Mucosa of descending colon (tissue), 3 donors: ENCODE data around the gene PRPF39. TPM values are rescaled to one million over a fixed set of nuclear protein-coding genes. Genes with fewer than 3 reads are reported as not detected.

Experiments used
- ATAC-seq: fragments of 200-7000 bp; cut with Tn5 transposase; one replicate; pipeline ENCODE4 v1.9.1; 2020; ENCODE audit warnings: mild to moderate bottlenecking, moderate library complexity
- DNase-seq, 3 donors: peaks; one replicate each; pipeline ENCODE4 v3.0.0-alpha.2; 2020
- H3K36me3 ChIP-seq: fragments of 200-600 bp; one replicate; pipeline ENCODE4 v1.8.0; 2021; ENCODE audit warnings: low read depth, mild to moderate bottlenecking
- H3K4me1 ChIP-seq: fragments of 200-600 bp; one replicate; pipeline ENCODE4 v1.8.0; 2021; ENCODE audit warnings: low read depth, mild to moderate bottlenecking
- H3K4me3 ChIP-seq: fragments of 200-600 bp; one replicate; pipeline ENCODE4 v1.8.0; 2021; ENCODE audit warnings: mild to moderate bottlenecking
- H3K9me3 ChIP-seq: fragments of 200-600 bp; one replicate; pipeline ENCODE4 v1.8.0; 2021; ENCODE audit warnings: mild to moderate bottlenecking
- intact Hi-C, 2 donors: fragments of 100-400 bp; cut with DNase I in 1 of 2; cut with micrococcal nuclease in 1 of 2; formaldehyde crosslinking; loops; one replicate each; pipeline versions ENCODE4 v1.11.0 to v1.11.1; 2022; cut with DNase I, micrococcal nuclease
- total RNA-seq, 3 donors: library from RNA; stranded (reverse); fragmentation: NEBNext Ultra II Directional in 2 of 3; extraction: Animal tissue kit (Norgen Biotek cat#: 25700) in 2 of 3; gene quantifications; one replicate each; pipeline versions ENCODE4 v1.2.1 to v1.2.4, GENCODE V29; 2021 to 2023
- TF ChIP-seq, protein P1 (sequence below): fragments of 200-600 bp; IDR thresholded peaks from one replicate; pipeline ENCODE4 v1.8.0; 2022; ENCODE audit warnings: antibody characterized with exemption, mild to moderate bottlenecking
- donor health status: DM: no; HTN: no; CAD: no; lungs with moderate emphysema.
- donor health status: DM: no; HTN: no; CAD: no.
- donor health status: DM: no; HTN: yes; CAD: no.

Gene PRPF39
- total RNA-seq, 3 donors from 2014 or later: 25.9 to 38.4 (median 35.4) TPM

DNA sequence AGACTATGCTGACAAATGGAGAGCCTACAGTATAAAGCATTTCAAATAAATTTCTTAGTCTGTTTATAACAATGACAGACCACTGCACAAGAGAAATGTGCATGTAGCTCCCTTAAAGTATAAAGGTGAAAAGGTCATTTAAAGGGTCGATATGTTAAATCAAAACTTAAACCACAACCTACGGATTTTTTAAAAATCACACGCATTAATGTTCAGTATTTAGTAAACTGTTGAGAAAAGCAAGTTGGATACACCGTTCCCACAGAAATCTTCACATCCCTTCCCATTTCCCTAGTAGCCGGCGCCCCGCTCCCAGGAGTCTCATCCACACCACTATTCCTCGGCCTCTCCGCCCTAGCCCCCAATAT lies 49.8 kb downstream of the PRPF39 start:
- H3K4me1 ChIP-seq: peaks cover 13% of the 10 kb centered on the region
- intact Hi-C loops: no loop called here
- peak overlapping the region; percentile 29 for H3K4me3 ChIP-seq
- H3K9me3 ChIP-seq: no peaks in the 10 kb centered on the region
- ATAC-seq (peak; percentile 1), DNase-seq (no peak)
- TF ChIP-seq, protein P1, sequence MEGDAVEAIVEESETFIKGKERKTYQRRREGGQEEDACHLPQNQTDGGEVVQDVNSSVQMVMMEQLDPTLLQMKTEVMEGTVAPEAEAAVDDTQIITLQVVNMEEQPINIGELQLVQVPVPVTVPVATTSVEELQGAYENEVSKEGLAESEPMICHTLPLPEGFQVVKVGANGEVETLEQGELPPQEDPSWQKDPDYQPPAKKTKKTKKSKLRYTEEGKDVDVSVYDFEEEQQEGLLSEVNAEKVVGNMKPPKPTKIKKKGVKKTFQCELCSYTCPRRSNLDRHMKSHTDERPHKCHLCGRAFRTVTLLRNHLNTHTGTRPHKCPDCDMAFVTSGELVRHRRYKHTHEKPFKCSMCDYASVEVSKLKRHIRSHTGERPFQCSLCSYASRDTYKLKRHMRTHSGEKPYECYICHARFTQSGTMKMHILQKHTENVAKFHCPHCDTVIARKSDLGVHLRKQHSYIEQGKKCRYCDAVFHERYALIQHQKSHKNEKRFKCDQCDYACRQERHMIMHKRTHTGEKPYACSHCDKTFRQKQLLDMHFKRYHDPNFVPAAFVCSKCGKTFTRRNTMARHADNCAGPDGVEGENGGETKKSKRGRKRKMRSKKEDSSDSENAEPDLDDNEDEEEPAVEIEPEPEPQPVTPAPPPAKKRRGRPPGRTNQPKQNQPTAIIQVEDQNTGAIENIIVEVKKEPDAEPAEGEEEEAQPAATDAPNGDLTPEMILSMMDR: no peak
- no peaks in the 10 kb centered on the region for H3K36me3 ChIP-seq

DNA sequence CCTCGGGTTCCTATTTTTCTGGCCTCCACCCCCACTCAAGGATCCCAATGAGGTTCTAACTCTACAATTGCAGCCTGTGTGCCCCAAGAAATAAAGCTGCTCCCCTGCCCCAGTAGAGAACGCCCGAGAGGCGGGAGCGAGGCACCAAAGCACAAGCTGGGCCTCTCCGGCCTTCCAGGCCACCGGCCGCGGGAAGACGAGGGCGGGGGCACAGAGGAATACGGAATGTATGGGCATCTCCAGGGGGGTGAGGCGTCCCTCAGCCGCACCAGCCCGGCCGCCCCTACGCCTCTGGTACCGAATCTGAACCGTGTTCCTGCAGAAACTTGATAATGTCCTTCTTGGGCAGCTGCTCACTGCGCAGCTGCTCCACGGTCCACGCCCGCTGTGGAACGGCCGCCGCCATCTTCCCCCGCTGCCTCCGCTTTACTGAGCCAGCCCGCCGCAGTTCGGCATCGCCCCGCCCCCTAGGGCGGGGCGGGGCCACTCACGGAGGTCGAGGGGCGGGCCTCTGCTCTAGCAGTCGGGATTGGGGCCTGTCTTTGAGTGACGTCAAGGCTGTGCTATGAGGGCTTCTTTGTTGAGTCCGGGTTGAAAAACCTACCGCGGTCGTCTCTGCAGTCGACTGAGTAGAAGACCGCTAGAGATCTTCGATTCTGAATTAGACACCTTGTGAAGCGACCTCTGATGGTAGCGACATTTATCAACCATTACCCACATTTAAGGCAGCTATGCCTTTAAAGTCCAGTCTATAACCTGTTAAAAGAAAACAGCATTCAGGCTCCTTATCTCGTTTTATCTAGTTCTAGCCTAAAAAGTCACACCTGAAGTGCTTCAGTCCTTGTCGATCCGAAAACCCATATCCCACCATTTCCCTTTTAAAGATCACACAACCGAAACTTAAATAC lies 50.4 kb downstream of the PRPF39 start, which contains the start of gene FKBP3:
Gene FKBP3 (minus strand): TSS at position 431 of the 908 bp plus-strand sequence. CDS start 25 bp downstream, at position 406.
- peak; percentile 96 for ATAC-seq
- TF ChIP-seq, protein P1: no peak
- H3K4me3 ChIP-seq: peak within 1 kb of the TSS; percentile 41
- peak; percentile 96 to 97 (median 97) for DNase-seq
- intact Hi-C loops: no loop called here
- H3K4me1 ChIP-seq: peaks cover 13% of the 10 kb centered on the region
- H3K36me3 ChIP-seq: no peaks in the 10 kb centered on the region
- no peaks in the 10 kb centered on the region for H3K9me3 ChIP-seq

DNA sequence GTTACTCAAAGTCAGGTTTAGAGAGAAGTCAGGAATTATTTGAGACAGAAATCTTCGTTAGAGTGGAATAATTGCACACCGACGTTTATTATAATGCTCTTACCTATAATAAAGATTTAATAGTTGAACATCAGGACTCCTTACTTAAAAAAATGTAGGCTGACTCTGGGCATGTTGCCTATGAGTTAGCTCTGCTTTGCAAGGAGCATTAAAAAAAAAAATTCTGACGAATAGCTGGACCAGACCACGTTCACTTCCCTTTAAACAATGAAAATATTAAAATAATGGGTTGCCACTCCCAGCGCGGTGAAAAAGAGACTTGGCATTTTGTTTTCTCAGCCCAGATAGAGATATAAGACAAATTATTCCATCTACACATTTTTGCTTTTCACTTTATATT lies 51.2 kb downstream of the PRPF39 start:
- Histone ChIP-seq H3K4me3 (peak overlapping the region; percentile 41), H3K9me3 (no peaks in the 10 kb centered on the region), H3K36me3 (no peaks in the 10 kb centered on the region), H3K4me1 (peaks cover 13% of the 10 kb centered on the region)
- DNase-seq (peak in 1 of 3 donors; percentile 16), ATAC-seq (no peak)
- intact Hi-C loops: no loop called here
- TF ChIP-seq, protein P1: no peak

DNA sequence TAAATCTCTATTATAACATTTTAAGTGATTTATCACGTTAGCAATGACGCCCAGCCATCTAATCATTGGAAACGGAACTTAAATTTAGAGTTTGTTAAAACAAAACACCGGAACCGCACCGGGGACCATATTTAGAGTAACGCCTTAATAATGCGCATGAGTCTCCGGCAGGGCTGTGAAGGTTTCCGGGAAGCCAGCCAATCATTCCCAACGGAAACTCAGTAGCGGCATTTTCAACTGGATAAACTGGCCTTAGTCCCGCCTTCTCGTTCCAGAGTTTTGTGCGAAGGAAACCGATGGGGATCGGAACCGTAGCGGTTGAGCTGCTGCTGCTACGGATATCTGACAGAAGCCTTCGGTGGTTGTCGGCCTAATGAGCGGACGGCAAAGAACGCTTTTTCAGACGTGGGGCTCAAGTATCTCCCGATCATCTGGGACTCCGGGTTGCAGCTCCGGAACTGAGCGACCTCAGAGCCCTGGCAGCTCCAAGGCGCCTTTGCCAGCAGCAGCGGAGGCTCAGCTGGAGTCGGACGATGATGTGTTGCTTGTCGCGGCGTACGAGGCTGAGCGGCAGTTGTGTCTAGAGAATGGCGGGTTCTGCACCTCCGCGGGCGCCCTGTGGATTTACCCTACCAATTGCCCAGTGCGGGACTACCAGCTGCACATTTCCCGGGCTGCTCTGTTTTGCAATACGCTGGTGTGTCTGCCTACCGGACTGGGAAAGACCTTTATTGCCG lies 51.9 kb downstream of the PRPF39 start, which contains the start of gene FANCM:
Gene FANCM (plus strand): TSS at position 272 of the 737 bp plus-strand sequence. CDS start 102 bp downstream, at position 374.
- ATAC-seq (peak; percentile 82), DNase-seq (peak; percentile 78 to 97 (median 84))
- no peaks in the 10 kb centered on the region for H3K9me3 ChIP-seq
- H3K4me1 ChIP-seq: peaks cover 13% of the 10 kb centered on the region
- no peaks in the 10 kb centered on the region for H3K36me3 ChIP-seq
- intact Hi-C loops: no loop called here
- H3K4me3 ChIP-seq: peak within 1 kb of the TSS; percentile 41
- TF ChIP-seq, protein P1: no peak

DNA sequence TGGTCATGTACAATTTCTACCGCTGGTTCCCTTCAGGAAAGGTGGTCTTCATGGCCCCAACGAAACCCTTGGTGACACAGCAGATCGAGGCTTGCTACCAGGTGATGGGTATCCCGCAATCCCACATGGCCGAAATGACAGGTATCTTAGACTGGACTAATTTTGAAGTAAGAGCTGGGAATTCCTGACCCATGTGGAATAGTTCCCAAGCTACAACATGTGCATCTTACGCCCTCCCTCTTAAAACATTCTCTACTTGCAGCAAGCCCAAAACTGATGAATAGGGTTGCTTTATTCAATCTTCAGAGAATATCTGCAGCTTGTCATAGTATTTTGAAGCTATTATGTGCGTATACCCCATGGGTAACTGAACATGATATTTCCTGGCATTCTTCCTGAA lies 52.5 kb downstream of the PRPF39 start:
- Histone ChIP-seq H3K4me1 (peaks cover 13% of the 10 kb centered on the region), H3K9me3 (no peaks in the 10 kb centered on the region), H3K36me3 (no peaks in the 10 kb centered on the region), H3K4me3 (peak overlapping the region; percentile 41)
- no peak for DNase-seq
- no peak for ATAC-seq
- intact Hi-C loops: no loop called here
- TF ChIP-seq, protein P1: no peak
